Thymus (tissue), 14 donors: ENCODE results near the gene PPM1F. TPM values are rescaled to one million over a fixed set of nuclear protein-coding genes. Genes with fewer than 3 reads are reported as not detected.

Experiments
- DNase-seq, 9 donors: peaks; one replicate each; pipeline ENCODE4 v3.0.0-alpha.2; 2013; ENCODE audit warnings: low spot score in 9 of 9, low read depth in 6 of 9, missing footprints in 1 of 9
- H3K27ac ChIP-seq, 2 donors: one replicate each; pipeline ENCODE4 v1.5.1; 2013; ENCODE audit warnings: control low read depth in 1 of 2, low read depth in 1 of 2, low read length in 1 of 2, mild to moderate bottlenecking in 1 of 2, moderate library complexity in 1 of 2
- H3K27me3 ChIP-seq, 2 donors: one replicate each; pipeline ENCODE4 v1.5.1; 2013; ENCODE audit warnings: low read length in 1 of 2; ENCODE audit not compliant: control insufficient read depth in 2 of 2, insufficient read depth in 1 of 2
- H3K36me3 ChIP-seq, 2 donors: one replicate each; pipeline ENCODE4 v1.5.1; 2013; ENCODE audit warnings: low read length in 1 of 2, mild to moderate bottlenecking in 1 of 2, moderate library complexity in 1 of 2; ENCODE audit not compliant: control insufficient read depth in 2 of 2, insufficient read depth in 2 of 2
- H3K4me1 ChIP-seq, 2 donors: one replicate each; pipeline ENCODE4 v1.5.1; 2013; ENCODE audit warnings: low read length in 2 of 2; ENCODE audit not compliant: control insufficient read depth in 2 of 2, insufficient read depth in 2 of 2
- H3K4me3 ChIP-seq, 2 donors: one replicate each; pipeline ENCODE4 v1.5.1; 2013; ENCODE audit warnings: low read length in 2 of 2, control low read depth in 1 of 2, mild to moderate bottlenecking in 1 of 2
- H3K9me3 ChIP-seq, 2 donors: one replicate each; pipeline ENCODE4 v1.5.1; 2013; ENCODE audit warnings: low read length in 1 of 2, mild to moderate bottlenecking in 1 of 2; ENCODE audit not compliant: control insufficient read depth in 2 of 2, insufficient read depth in 1 of 2
- WGBS: extraction: QIAGEN DNeasy Blood & Tissue Kit; methylation state at CpG from one replicate; pipeline ENCODE4 v1.1.7; 2013; 5-methylcytosine and 5-hydroxymethylcytosine counted together
- long read RNA-seq, 10 donors: transcript quantifications; one replicate each; lab custom pipeline, GENCODE V29; 2026
- polyA plus RNA-seq: library from polyadenylated mRNA; stranded (reverse); fragments of 200-250 nt; gene quantifications from one replicate; pipeline ENCODE4 v1.2.3, GENCODE V29; 2013
- total RNA-seq: library from RNA; stranded (reverse); fragments of 120-200 nt; gene quantifications from one replicate; pipeline ENCODE4 v1.2.4, GENCODE V29; 2013
- donor health status: healthy.

Gene PPM1F, protein sequence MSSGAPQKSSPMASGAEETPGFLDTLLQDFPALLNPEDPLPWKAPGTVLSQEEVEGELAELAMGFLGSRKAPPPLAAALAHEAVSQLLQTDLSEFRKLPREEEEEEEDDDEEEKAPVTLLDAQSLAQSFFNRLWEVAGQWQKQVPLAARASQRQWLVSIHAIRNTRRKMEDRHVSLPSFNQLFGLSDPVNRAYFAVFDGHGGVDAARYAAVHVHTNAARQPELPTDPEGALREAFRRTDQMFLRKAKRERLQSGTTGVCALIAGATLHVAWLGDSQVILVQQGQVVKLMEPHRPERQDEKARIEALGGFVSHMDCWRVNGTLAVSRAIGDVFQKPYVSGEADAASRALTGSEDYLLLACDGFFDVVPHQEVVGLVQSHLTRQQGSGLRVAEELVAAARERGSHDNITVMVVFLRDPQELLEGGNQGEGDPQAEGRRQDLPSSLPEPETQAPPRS
- total RNA-seq (13.0 TPM), polyA plus RNA-seq (10.5 TPM)
- long read RNA-seq, donor 1 = 0 reads
- long read RNA-seq, donor 2, full-length matches to known transcripts = 3 of 3 reads
- long read RNA-seq, donor 2, partial matches to known transcripts = 0 of 3 reads
- long read RNA-seq, donor 2, other reads (novel, unspliced or antisense) = 0 of 3 reads
- long read RNA-seq, donor 3, full-length matches to known transcripts = 1 of 1 reads
- long read RNA-seq, donor 3, partial matches to known transcripts = 0 of 1 reads
- long read RNA-seq, donor 3, other reads (novel, unspliced or antisense) = 0 of 1 reads
- long read RNA-seq, donor 4, full-length matches to known transcripts = 1 of 1 reads
- long read RNA-seq, donor 4, partial matches to known transcripts = 0 of 1 reads
- long read RNA-seq, donor 4, other reads (novel, unspliced or antisense) = 0 of 1 reads
- long read RNA-seq, donor 5, full-length matches to known transcripts = 10 of 10 reads
- long read RNA-seq, donor 5, partial matches to known transcripts = 0 of 10 reads
- long read RNA-seq, donor 5, other reads (novel, unspliced or antisense) = 0 of 10 reads
- long read RNA-seq, donor 6, full-length matches to known transcripts = 1 of 1 reads
- long read RNA-seq, donor 6, partial matches to known transcripts = 0 of 1 reads
- long read RNA-seq, donor 6, other reads (novel, unspliced or antisense) = 0 of 1 reads
- long read RNA-seq, donor 7, full-length matches to known transcripts = 1 of 1 reads
- long read RNA-seq, donor 7, partial matches to known transcripts = 0 of 1 reads
- long read RNA-seq, donor 7, other reads (novel, unspliced or antisense) = 0 of 1 reads
- long read RNA-seq, donor 8, full-length matches to known transcripts = 2 of 2 reads
- long read RNA-seq, donor 8, partial matches to known transcripts = 0 of 2 reads
- long read RNA-seq, donor 8, other reads (novel, unspliced or antisense) = 0 of 2 reads
- long read RNA-seq, donor 9, full-length matches to known transcripts = 2 of 2 reads
- long read RNA-seq, donor 9, partial matches to known transcripts = 0 of 2 reads
- long read RNA-seq, donor 9, other reads (novel, unspliced or antisense) = 0 of 2 reads
- long read RNA-seq, donor 10, full-length matches to known transcripts = 5 of 5 reads
- long read RNA-seq, donor 10, partial matches to known transcripts = 0 of 5 reads
- long read RNA-seq, donor 10, other reads (novel, unspliced or antisense) = 0 of 5 reads

DNA sequence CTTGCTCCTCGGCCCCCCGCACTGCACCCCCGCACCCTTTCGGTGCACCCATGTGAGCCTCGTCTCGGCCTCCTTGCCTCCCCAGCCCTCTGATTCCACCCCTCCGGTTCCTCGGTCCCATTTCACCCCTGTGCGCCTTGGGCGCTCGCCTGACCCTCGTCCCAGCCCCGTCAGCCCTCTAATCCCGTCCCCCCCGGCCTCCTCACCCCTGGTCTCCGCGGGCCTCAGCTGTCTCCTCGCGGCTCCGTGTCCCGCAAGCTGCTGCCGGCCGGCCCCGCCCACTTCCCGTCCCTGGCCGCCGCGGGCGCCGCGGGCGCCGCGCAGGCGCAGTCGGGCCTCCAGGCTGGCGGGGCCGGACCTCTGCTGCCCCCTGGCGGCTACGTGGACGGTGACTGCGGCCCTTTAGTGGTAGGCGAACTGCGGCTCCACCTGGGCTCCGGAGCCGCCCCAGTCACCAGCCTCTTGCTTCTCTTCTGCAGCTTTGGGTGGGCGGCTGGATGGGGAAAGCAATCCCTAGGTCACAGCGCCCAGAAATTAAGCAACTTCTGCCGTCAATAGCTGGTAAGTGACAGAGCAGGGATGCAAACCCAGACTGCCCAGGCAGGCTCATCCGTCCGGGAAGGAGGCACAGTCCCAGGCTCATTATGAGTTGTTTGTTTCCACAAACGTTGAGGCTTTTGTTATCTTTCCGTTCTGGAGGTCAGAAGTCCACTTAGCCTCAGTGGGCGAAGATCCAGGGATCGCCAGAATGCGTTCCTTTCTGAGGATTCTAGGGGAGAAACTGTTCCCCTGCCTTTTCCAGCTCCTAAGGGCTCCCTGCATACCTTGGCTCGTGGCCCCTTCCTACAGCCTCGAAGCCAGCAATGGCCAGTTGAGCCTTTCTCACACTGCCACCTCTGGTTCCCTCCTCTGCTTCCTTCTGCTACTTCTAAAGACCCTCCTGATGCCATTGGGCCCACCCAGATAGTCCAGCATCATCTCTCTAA is at the start of gene PPM1F:
Gene PPM1F, minus strand, starts transcription at position 263 of the 986 bp plus-strand sequence. CDS start 6,800 bp downstream, outside the sequence.
- WGBS = 16% methylated on average over 58 of the region's 58 CpGs
- no peaks in the 10 kb centered on the region for H3K27me3 ChIP-seq
- DNase-seq = peak; percentile 52 to 91 (median 81)

DNA sequence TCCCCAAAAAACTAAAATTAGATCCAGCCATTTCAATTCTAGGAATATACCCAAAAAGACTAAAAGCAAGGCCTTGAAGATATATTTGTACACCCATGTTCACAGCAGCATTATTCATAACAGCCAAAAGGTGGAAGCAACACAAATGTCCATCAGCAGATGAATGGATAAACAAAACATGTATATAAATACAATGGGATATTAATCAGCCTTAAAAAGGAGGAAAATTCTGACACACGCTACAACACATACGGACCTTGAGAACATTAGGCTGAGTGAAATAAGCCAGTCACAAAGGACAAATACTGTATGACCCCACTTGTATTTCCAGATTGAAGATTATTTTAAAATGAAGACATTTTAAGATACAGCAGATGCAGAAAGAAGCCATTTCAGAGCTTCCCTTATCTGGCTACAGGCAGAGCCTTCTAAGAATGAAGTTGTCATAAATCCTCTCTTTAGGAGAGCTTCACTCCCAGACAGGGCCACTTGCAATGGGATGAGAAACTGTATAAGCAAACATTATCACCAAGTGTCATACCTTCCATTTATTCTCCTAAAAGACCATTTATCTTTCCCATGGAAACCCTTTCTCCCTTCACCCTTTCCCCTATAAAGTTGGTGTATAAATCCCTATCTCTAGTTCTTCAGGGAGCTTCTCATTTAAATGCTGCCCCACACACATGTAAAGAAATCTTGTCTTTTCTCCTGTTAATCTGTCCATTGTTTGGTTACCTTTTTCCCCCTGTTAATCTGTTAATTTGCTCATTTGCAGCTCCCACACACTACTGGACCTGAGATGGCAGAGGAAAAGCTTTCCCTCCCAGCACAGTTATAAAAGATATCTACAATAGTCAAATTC is 49.2 kb upstream of the PPM1F start:
- no peaks in the 10 kb centered on the region for H3K9me3 ChIP-seq
- no peaks in the 10 kb centered on the region for H3K4me1 ChIP-seq
- H3K4me3 ChIP-seq = no peak overlapping the region
- WGBS = 96% methylated on average over 2 of the region's 2 CpGs
- H3K27ac ChIP-seq = no peak overlapping the region
- no peak for DNase-seq
- peaks cover 0 to 9% of the 10 kb centered on the region in 2 donors for H3K27me3 ChIP-seq
- no peaks in the 10 kb centered on the region for H3K36me3 ChIP-seq

More for the DNA sequence above, at the start of gene PPM1F:
- Histone ChIP-seq H3K36me3 (no peaks in the 10 kb centered on the region), H3K9me3 (no peaks in the 10 kb centered on the region), H3K27ac (no peak within 1 kb of the TSS), H3K4me1 (peaks cover 0 to 25% of the 10 kb centered on the region in 2 donors), H3K4me3 (peak within 1 kb of the TSS; percentile 54 to 67)

DNA sequence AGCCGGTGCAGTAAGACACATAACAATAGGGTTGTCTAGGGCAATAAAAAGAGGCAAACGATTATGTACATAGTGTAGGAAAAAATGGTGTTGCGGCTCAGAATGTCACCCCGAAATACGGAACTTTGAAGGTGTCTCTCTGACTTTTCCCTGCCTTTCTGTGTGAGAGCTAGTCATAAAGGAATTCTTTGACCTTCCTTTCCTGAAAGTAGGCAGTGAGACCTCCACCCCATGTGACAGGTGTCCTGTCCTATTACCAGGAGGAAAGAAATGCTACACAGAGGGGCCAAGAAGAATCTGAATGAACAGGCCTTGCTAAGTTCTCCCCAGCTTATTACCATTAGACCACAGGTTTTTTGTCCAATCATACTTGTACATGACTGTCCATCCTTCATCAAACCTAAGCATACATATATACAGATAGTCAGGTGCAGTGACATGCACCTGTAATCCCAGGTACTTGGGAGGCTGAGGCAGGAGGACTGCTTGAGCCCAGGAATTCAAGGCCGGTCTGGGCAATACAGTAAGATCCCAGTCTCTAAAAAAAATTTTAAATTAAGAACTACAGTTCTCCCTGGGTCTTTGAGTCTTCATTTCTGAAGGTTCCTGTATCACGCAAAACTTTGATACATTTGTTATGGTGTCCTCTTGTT is 46.1 kb upstream of the PPM1F start:
- WGBS = 90% methylated on average over 7 of the region's 7 CpGs
- peaks cover 0 to 9% of the 10 kb centered on the region in 2 donors for H3K27me3 ChIP-seq
- no peaks in the 10 kb centered on the region for H3K9me3 ChIP-seq
- H3K4me3 ChIP-seq = no peak overlapping the region
- H3K4me1 ChIP-seq = no peaks in the 10 kb centered on the region
- no peaks in the 10 kb centered on the region for H3K36me3 ChIP-seq
- no peak overlapping the region for H3K27ac ChIP-seq
- no peak for DNase-seq

DNA sequence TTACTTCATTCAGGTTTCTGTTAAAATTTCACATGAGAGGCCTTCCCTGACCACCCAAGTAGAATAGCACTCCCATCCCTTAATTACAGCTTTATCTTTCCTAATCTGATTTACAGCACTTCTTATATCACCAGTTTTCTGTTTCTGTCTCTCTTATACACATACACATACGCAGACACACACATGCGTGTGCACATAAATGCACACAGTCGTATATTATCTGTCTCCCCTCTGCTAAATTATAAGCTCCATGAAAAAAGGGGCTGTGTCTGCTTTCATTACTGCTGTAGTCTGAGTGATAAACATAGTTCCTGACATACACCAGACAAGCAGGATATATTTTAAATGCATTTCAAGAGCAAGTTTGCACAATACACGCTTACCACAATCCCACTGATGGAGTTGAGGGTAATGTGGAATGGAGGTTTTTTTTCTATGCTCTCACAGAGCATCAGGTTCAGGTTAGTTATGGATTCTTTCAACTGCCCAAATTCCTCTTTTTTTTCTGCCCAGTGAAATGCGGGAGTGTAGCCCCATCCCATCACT is 43.6 kb upstream of the PPM1F start:
- 96% methylated on average over 5 of the region's 5 CpGs for WGBS
- Histone ChIP-seq H3K27ac (no peak overlapping the region), H3K9me3 (no peaks in the 10 kb centered on the region), H3K27me3 (peaks cover 0 to 5% of the 10 kb centered on the region in 2 donors), H3K36me3 (no peaks in the 10 kb centered on the region), H3K4me3 (no peak overlapping the region), H3K4me1 (no peaks in the 10 kb centered on the region)
- DNase-seq = no peak

DNA sequence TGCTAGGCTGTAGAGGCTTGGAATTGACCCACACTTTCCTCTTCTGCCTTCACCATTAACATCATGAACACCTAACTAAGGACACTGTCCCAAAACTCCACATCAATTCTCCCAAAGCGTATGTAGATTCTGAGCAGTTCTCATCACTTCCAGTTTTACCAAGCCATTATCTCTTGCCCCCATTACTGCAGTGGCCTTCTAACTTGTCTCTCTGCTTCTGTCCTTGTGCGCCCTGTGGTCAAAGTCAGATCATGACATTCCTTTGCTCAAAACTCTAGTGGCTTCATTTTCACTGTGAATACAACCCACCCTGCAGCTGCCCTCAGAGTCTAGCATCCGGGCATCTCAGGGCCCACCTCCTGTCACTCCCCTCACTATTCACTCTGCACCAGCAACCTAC is 43.0 kb upstream of the PPM1F start:
- no peak for DNase-seq
- no peaks in the 10 kb centered on the region for H3K36me3 ChIP-seq
- H3K9me3 ChIP-seq = no peaks in the 10 kb centered on the region
- H3K4me1 ChIP-seq = no peaks in the 10 kb centered on the region
- H3K27ac ChIP-seq = no peak overlapping the region
- H3K4me3 ChIP-seq = no peak overlapping the region
- WGBS = 97% methylated on average over 3 of the region's 3 CpGs
- peaks cover 0 to 3% of the 10 kb centered on the region in 2 donors for H3K27me3 ChIP-seq

DNA sequence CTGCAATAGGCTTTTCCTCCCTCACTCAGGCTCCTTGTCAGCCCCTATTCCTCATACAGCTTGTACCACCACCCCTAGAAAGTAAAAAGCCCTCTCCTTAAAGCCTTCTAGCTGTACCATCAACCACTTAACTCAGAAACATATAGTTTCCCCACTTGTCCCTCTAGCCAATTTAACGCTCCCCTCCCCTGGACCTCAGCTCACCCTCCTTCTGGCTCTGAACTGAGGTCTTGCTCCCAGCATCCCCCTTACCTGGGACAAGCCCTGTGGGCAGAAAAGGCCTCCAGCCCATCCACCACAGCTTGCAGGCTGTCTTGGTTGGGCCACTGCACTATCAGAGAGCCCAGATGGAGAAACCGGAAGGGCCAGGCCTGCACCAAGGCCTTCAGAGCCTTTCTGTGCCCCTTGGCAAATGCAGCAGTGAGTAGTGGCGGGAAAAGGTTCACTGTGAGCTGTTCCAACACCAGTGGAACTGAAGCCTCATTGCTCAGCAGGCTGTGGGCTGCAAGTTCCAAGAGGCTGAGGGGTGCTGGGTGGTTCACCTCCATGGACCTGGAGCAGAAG is 42.3 kb upstream of the PPM1F start:
- H3K27ac ChIP-seq = no peak overlapping the region
- peaks cover 0 to under 1% of the 10 kb centered on the region in 2 donors for H3K27me3 ChIP-seq
- no peak overlapping the region for H3K4me3 ChIP-seq
- no peaks in the 10 kb centered on the region for H3K36me3 ChIP-seq
- DNase-seq = no peak
- no peaks in the 10 kb centered on the region for H3K9me3 ChIP-seq
- WGBS = 96% methylated on average over 3 of the region's 3 CpGs
- H3K4me1 ChIP-seq = no peaks in the 10 kb centered on the region
